ENCODE data around the gene COL19A1.

Gene COL19A1

DNA sequence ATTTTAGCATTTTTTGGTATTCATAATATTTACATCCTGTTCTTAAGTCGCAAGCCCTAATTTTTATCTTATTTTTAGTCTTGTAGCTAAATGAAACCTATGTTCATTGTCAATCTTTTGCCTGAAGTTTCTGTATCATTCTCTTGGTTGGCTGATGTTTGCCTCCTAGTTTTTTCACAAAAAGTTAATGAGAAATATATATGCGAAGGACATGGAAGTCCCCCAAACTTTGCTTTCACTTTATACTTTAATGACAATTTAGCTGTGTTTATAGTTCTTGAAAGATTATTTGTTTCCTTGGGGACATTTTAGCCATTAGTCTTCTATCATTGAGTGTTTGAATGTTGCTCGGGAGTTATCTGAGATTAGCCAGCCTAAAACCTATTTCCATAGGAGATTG is 118.2 kb downstream of the COL19A1 start:
- H3K4me3 ChIP-seq (ENCODE audit: low read depth, low read length): no peak overlapping the region
- TF ChIP-seq CTCF (IDR thresholded peaks at IDR 0.05): no peak
- no peak overlapping the region for H3K4me2 ChIP-seq (ENCODE audit: low read length)

DNA sequence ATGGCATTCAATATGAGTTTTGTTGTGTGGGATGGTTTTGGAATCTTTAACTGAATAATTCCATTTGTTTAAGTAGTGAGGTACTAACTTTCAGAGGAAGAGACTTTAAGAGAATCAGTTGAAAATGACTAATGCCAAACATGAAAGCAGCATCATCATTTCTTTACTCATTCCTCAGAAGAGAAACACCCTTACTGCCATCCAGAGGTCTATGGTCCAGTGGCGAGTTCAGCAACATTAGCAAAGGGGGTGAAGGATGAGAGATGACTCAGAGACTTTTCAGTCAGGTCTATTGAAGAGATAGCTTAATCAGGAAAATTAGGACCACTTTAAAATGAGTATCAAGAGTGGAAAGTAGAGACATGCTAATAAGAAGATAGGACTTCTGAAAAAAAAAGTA is 118.8 kb downstream of the COL19A1 start:
- H3K27ac ChIP-seq: no peak overlapping the region
- H3K9me3 ChIP-seq (ENCODE audit: control insufficient read depth, low read length): no peaks in the 10 kb centered on the region
- no peak overlapping the region for H2AFZ ChIP-seq
- no peak overlapping the region for H3K4me3 ChIP-seq (ENCODE audit: low read depth, low read length)
- no peaks in the 10 kb centered on the region for H3K4me1 ChIP-seq
- no peak overlapping the region for H3K9ac ChIP-seq
- no peaks in the 10 kb centered on the region for H3K27me3 ChIP-seq (ENCODE audit: control insufficient read depth, insufficient read depth, low read length)
- no peak for TF ChIP-seq CTCF (IDR thresholded peaks at IDR 0.05)
- no peak overlapping the region for H3K4me2 ChIP-seq (ENCODE audit: low read length)
- no peaks in the 10 kb centered on the region for H3K36me3 ChIP-seq (ENCODE audit: control insufficient read depth, insufficient read depth, low read length)
- H3K79me2 ChIP-seq: no peaks in the 10 kb centered on the region

More for the DNA sequence above, 118.2 kb downstream of the COL19A1 start:
- Histone ChIP-seq H2AFZ (no peak overlapping the region), H3K79me2 (no peaks in the 10 kb centered on the region), H3K4me1 (no peaks in the 10 kb centered on the region), H3K27ac (no peak overlapping the region), H3K27me3 (ENCODE audit: control insufficient read depth, insufficient read depth, low read length) (no peaks in the 10 kb centered on the region), H3K9me3 (ENCODE audit: control insufficient read depth, low read length) (no peaks in the 10 kb centered on the region), H3K36me3 (ENCODE audit: control insufficient read depth, insufficient read depth, low read length) (no peaks in the 10 kb centered on the region), H3K9ac (no peak overlapping the region)

- Histone ChIP-seq H3K9me3 (ENCODE audit: control insufficient read depth, low read length) (no peaks in the 10 kb centered on the region), H2AFZ (no peak overlapping the region), H3K4me1 (no peaks in the 10 kb centered on the region), H3K36me3 (ENCODE audit: control insufficient read depth, insufficient read depth, low read length) (no peaks in the 10 kb centered on the region), H3K27me3 (ENCODE audit: control insufficient read depth, insufficient read depth, low read length) (no peaks in the 10 kb centered on the region), H3K4me3 (ENCODE audit: low read depth, low read length) (no peak overlapping the region), H3K27ac (no peak overlapping the region), H3K4me2 (ENCODE audit: low read length) (no peak overlapping the region), H3K9ac (no peak overlapping the region), H3K79me2 (no peaks in the 10 kb centered on the region)
- no peak for TF ChIP-seq CTCF (IDR thresholded peaks at IDR 0.05)
Observed at GRCh38 chr6:69987550-69987949, 121.2 kb downstream of the COL19A1 start.

DNA sequence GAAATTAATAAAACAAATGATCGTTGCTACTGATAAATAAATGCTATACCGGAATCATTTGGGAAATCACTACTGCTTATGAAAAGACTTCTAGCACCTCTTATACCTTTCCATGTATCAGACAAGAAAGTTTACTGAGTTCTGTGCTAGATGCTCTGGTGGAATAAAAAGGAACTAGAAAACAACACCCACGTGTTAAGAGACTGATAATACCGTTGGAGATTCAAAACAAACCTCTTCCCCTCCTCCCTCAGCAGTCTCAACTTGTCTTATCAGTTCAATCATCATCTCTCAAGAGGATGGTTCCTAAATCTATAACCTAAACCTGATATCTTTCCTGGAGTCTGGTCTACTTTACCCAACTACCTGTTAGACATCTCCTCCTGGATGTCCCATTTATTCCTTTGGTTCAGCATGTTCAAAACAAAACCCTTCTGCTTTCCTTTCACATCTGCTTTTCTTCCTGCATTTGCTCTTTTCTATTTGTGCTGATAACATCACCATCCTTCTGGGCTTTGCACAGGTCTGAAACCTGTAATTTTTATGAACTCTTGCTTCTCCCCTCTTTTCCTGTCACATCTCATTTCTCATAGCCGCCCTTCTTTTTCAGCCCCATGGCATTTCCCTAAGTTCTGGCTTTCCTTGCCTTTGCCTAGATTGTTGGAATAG is 122.2 kb downstream of the COL19A1 start:
- H3K4me1 ChIP-seq: no peaks in the 10 kb centered on the region
- no peaks in the 10 kb centered on the region for H3K9me3 ChIP-seq (ENCODE audit: control insufficient read depth, low read length)
- H3K4me3 ChIP-seq (ENCODE audit: low read depth, low read length): no peak overlapping the region
- no peaks in the 10 kb centered on the region for H3K79me2 ChIP-seq
- no peak for TF ChIP-seq CTCF (IDR thresholded peaks at IDR 0.05)
- H3K9ac ChIP-seq: no peak overlapping the region
- no peak overlapping the region for H3K4me2 ChIP-seq (ENCODE audit: low read length)
- H3K36me3 ChIP-seq (ENCODE audit: control insufficient read depth, insufficient read depth, low read length): no peaks in the 10 kb centered on the region
- H2AFZ ChIP-seq: no peak overlapping the region
- H3K27me3 ChIP-seq (ENCODE audit: control insufficient read depth, insufficient read depth, low read length): no peaks in the 10 kb centered on the region
- H3K27ac ChIP-seq: no peak overlapping the region

- Histone ChIP-seq H2AFZ (no peak overlapping the region), H3K9me3 (ENCODE audit: control insufficient read depth, low read length) (no peaks in the 10 kb centered on the region), H3K36me3 (ENCODE audit: control insufficient read depth, insufficient read depth, low read length) (no peaks in the 10 kb centered on the region), H3K79me2 (no peaks in the 10 kb centered on the region), H3K4me3 (ENCODE audit: low read depth, low read length) (no peak overlapping the region), H3K27me3 (ENCODE audit: control insufficient read depth, insufficient read depth, low read length) (no peaks in the 10 kb centered on the region), H3K4me2 (ENCODE audit: low read length) (no peak overlapping the region), H3K9ac (no peak overlapping the region), H3K27ac (no peak overlapping the region), H3K4me1 (no peaks in the 10 kb centered on the region)
- TF ChIP-seq CTCF (IDR thresholded peaks at IDR 0.05): no peak
Observed at GRCh38 chr6:69994251-69994650, 127.9 kb downstream of the COL19A1 start.

Data from parathyroid adenoma (tissue), 2 donors.